Measurements from ENCODE around the gene EPHA1.

Gene EPHA1

GRCh38 chr7:143394068-143394467 lies 14.6 kb downstream of the EPHA1 start:
- no peak for TF ChIP-seq REST (IDR thresholded peaks at IDR 0.05; ENCODE audit: low read depth)
- no peak for TF ChIP-seq NFIC (IDR thresholded peaks at IDR 0.05)
- TF ChIP-seq MAX (IDR thresholded peaks at IDR 0.05), result no peak
- TF ChIP-seq RAD21 (IDR thresholded peaks at IDR 0.05; ENCODE audit: low read depth), result no peak
- TF ChIP-seq USF1 (IDR thresholded peaks at IDR 0.05), result no peak
- no peak for TF ChIP-seq EGR1 (IDR thresholded peaks at IDR 0.05)
- TF ChIP-seq YY1 (IDR thresholded peaks at IDR 0.05; ENCODE audit: low read depth), result no peak
- TF ChIP-seq TEAD4 (IDR thresholded peaks at IDR 0.05), result no peak
- no peak for TF ChIP-seq ZBTB7A (IDR thresholded peaks at IDR 0.05; ENCODE audit: low read depth)
- TF ChIP-seq TCF12 (IDR thresholded peaks at IDR 0.05; ENCODE audit: low read depth), result no peak
- TF ChIP-seq CREB1 (IDR thresholded peaks at IDR 0.05; ENCODE audit: low read depth), result no peak

- no peak for TF ChIP-seq TEAD4 (IDR thresholded peaks at IDR 0.05)
- no peak for TF ChIP-seq USF1 (IDR thresholded peaks at IDR 0.05)
- peak; percentile 47; the same call in 1 of the 2 replicates for TF ChIP-seq NFIC (IDR thresholded peaks at IDR 0.05)
- no peak for TF ChIP-seq TCF12 (IDR thresholded peaks at IDR 0.05; ENCODE audit: low read depth)
- no peak for TF ChIP-seq TAF1 (IDR thresholded peaks at IDR 0.05; ENCODE audit: low read depth)
- TF ChIP-seq CEBPB (IDR thresholded peaks at IDR 0.05), result peak; percentile 54; the same call in 1 of the 2 replicates
- TF ChIP-seq FOXM1 (IDR thresholded peaks at IDR 0.05; ENCODE audit: borderline replicate concordance, low read depth), result no peak
- no peak for TF ChIP-seq EP300 (IDR thresholded peaks at IDR 0.05; ENCODE audit: borderline replicate concordance)
- TF ChIP-seq YY1 (IDR thresholded peaks at IDR 0.05; ENCODE audit: low read depth), result no peak
- no peak for TF ChIP-seq REST (IDR thresholded peaks at IDR 0.05; ENCODE audit: low read depth)
- no peak for TF ChIP-seq RAD21 (IDR thresholded peaks at IDR 0.05; ENCODE audit: low read depth)
Observed at GRCh38 chr7:143393267-143394041, 15.2 kb downstream of the EPHA1 start.

- TF ChIP-seq REST (IDR thresholded peaks at IDR 0.05; ENCODE audit: low read depth), result no peak
- TF ChIP-seq RAD21 (IDR thresholded peaks at IDR 0.05; ENCODE audit: low read depth), result no peak
- no peak for TF ChIP-seq YY1 (IDR thresholded peaks at IDR 0.05; ENCODE audit: low read depth)
- no peak for TF ChIP-seq CEBPB (IDR thresholded peaks at IDR 0.05)
- TF ChIP-seq TEAD4 (IDR thresholded peaks at IDR 0.05), result no peak
- no peak for TF ChIP-seq NFIC (IDR thresholded peaks at IDR 0.05)
- no peak for TF ChIP-seq MAX (IDR thresholded peaks at IDR 0.05)
- TF ChIP-seq FOXM1 (IDR thresholded peaks at IDR 0.05; ENCODE audit: borderline replicate concordance, low read depth), result no peak
- TF ChIP-seq EP300 (IDR thresholded peaks at IDR 0.05; ENCODE audit: borderline replicate concordance), result no peak
- no peak for TF ChIP-seq TAF1 (IDR thresholded peaks at IDR 0.05; ENCODE audit: low read depth)
- no peak for TF ChIP-seq USF1 (IDR thresholded peaks at IDR 0.05)
- TF ChIP-seq TCF12 (IDR thresholded peaks at IDR 0.05; ENCODE audit: low read depth), result no peak
- no peak for TF ChIP-seq ZBTB7A (IDR thresholded peaks at IDR 0.05; ENCODE audit: low read depth)
- no peak for TF ChIP-seq EGR1 (IDR thresholded peaks at IDR 0.05)
- TF ChIP-seq CREB1 (IDR thresholded peaks at IDR 0.05; ENCODE audit: low read depth), result no peak
Observed at GRCh38 chr7:143392875-143393266, 15.8 kb downstream of the EPHA1 start.

All from Ishikawa (cell line).